ENCODE data around the gene GTF2F2.

GTF2F2 gene

DNA sequence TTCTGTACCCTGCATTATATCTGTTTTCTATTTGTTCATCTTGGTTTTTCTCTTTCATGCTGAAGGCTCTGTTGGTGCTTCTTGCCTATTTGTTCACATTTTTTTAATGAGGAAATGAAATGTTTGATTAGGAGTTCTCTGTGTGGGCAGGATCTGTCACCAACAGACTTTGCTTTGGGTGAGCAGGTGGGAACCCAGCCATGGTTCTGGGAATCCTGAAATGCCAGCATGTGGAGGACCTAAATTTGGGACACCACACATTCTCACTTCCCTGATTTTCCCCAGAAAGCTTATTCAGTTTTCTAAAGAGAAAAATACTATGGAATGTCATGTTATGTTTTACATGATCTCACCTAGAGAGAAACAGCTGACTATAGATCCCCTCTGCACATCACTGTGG, 186.7 kb downstream of the GTF2F2 start:
- DNase-seq = no peak

DNA sequence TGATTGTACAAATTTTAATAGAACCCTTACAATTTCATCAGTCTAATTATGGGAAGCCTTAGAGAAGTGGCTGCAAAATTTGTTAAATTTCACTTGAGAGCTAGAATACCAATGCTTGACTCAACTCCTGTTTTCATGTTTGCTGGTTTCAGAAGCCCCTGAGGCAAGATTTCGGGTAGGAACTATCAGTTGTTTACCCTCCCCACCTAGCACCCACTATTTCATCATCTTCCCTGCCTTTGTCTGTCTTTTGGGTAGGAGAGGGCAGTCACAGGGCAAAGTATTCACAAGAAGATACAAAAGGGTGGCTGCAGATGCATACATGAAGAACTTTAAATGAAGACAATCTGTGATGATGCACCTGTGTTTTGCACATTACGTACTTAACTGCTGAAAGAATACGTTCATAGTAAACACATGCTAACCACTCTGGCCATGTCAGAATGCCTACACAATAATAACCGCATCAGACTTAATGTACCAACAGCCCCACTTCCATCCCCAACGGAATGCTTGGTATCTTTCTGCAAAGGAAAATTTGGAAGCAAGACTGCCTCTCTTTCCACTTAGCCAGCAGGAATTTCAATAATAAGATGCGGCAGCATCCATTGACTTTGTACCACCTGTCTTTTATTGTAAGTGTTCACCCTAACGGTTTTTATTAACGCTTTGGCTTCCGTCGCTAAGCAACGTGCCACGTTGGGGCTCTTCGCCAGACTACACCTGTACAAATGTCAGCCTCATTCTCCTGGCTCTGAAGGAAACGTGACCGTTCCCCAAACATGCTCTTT, 190.2 kb downstream of the GTF2F2 start:
- no peak for DNase-seq

DNA sequence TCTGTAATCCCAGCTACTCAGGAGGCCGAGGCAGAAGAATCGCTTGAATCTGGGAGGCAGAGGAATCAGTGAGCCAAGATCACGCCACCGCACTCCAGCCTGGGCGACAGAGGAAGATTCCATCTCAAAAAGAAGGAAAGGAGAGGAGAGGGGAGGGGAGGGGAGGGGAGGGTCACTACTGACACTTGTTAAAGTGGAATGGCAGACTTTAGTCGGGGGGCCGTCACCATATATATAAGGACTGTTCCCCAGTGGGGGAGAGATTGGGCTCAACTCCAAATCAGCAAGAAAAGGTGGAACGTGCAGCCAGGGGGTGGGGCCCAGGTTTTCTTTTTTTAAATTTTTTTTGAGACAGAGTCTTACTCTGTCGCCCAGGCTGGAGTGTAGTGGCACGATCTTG, 194.5 kb downstream of the GTF2F2 start:
- DNase-seq = no peak

DNA sequence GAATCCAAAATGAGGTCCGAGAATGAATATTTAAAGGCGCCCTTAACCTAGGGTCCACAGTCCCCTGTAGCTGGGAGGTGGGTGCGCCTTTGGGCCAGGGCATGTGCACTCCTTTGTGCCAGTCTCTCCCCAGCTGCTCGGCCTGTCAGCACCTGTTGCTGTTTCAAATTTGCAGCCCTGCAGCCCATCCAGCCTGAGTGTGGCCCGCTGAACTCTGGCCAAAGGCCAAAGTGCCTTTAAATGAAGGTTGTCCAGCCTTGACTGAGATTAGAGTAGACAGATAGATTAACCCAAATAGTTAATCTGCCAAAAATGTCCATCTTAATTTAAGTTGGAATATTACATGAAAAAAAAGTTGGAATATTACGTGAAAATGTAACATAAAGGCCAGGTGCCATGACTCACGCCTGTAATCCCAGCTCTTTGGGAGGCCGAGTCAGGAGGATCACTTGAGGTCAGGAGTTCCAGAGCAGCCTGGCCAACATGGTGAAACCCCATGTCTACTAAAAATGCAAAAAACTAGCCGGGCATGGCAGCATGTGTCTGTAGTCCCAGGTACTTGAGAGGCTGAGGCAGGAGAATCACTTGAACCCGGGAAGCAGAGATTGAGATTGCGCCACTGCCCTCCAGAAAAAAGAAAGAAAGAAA, 195.3 kb downstream of the GTF2F2 start:
- no peak for DNase-seq

DNA sequence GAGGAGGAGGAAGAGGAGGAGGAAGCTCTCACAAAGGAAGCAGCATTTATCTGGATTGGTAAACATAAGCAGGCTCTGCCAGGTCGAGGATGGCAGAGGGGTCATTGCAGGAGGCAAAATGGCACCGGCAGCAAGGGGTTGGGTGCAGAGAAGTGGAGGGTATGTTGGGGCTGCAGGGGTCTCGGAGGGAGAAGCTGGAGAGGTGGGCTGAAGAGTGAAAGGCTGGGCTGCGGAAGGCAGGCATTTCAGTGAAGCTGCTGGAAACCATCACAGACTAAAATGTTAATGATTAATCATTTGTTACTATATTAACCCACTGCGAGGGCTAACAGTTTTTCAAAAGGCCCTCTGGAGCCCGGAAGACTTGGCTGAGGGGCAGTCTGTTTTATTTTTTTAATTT, 196.0 kb downstream of the GTF2F2 start:
- DNase-seq = no peak

DNA sequence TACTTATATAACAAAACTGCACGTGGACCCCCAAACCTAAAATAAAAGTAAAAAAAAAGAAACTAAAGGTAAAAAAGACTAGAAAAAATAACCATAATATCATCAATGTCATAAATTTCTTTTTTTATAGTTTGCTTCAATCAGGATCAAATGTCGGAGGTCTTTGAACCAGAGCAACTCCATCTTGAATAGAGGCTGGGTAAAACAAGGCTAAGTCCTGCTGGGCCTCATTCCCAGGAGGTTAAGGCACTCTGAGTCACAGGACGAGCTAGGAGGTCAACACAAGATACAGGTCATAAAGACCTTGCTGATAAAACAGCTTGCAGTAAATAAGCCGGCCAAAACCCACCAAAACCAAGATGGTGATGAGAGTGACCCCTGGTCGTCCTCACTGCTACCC, 196.7 kb downstream of the GTF2F2 start:
- DNase-seq = no peak

DNA sequence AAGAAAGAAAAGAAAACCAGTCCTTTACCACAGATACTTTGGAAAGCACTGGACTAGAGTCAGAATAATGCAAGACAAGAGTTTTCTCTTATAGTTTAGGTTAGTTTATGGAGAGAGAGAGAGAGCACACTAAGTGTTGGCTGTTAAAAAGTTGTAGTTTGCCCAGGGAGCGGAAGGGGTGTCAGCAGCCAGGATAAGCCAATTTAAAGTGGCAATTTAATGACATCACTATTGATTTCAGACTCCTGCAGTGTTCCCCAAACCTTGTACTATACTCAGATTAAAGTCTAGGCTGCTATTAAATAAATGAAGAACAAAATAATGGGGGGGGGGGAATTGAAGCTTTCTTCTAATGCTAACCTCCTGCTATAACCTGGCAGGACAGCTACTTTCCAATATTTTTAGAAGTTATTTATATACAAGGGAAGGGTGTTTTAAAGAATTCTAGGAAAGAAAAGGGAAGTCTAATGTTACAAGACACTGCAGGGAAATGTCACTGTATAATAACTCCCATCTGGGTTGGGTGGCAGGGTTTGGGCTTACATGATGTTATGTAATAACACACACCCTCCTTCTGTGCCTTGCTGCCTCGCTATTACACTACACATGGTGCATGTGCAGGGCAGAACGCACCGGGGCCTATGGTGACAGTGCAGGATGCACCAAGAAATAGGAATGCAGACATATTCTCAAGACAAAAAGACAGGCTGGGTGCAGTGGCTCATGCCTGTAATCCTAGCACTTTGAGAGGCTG, 200.7 kb downstream of the GTF2F2 start:
- DNase-seq = no peak

DNA sequence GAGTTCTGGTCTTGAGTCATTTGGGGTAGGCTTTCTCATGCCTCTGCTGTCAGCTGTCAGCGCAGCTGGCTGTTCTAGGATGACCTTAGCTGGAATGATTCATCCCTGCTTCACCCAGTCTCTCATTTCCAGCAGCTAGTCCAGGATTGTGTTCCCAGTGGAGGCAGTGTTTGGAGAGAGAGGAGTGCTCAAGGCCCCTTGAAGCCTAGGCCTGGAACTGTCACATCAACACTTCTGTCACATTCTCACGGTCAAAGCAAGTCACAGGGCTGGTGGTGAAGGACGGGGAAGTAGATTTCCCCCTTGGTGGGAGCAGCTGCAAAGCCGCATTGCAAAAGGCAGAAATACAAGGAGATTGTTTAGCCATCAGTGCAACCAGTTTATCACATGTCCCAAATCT, 205.5 kb downstream of the GTF2F2 start:
- no peak for DNase-seq

DNA sequence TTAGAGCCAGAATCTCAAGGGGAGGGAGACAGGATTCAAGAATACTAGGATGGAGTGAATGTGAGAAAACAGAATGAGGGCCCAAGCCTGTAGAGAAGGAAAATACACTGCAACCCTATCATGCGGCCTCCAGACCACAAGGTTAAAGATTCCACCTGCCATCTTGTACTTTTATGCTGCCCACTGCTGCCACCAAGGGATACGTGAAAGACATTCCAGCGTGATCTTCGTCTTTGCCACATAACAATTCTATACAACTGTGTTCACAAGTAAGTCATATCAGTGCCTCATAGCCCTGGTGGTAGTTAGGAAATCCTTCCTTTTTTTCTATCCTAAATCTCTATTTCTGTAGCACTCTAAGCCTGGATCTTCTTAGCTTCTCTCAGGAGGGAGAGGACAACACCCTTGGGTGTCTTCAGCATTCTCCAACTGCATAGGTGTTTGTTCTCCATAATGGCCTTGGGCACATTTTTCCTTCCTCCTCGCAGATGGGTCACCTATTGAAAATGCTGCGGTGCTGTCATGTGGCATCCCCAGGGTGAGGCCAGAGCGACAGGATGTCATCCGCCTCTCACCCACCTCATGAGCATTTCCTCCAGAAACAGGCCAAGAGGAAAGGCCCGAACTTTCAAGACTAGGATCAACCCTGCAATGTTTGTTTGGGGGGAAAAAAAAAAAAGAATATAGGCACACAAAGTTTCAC, 207.1 kb downstream of the GTF2F2 start:
- no peak for DNase-seq

DNA sequence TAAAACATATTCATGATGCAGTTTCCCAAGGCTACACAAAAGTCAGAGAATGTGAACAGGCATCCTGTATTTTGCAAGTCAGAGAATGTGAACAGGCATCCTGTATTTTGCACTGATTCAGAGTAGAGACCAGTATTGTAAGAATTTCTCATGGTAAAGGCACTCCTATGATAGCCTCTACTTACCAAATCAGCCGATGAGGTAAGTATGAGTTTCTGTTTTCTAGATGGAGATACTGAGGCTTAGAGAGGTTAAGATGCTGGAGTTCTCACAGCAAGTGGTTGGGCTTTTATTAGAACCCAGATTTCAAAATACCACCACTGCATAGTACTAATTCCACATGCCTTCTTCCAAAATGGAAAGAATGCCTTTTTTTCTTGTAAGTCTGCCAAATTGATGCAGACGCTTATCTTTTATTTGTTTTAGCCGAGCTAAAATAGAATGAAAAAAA, 208.4 kb downstream of the GTF2F2 start:
- DNase-seq = no peak

DNA sequence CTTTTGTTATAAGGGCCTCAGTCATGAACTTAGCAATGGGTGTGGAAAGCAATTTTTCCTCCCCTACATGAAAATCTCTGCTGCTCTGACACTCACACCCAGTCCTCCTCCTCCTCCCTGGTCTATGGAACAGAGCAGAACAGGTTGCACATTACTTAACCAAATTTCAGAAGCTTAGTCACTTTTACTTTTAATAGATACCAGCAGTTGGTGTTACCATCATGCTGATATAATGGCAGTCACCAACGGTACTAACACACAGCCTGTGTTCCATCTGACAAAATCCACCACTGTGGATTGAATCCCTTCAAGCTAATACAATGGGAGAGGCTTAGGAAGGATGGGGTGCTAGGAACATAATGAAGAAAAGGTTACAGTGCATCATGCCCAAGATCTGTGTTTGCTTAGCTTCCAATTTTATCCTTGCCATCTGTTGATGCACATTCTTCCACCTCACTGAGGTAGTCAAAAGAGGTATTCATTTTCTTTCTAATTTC, 210.9 kb downstream of the GTF2F2 start:
- no peak for DNase-seq

DNA sequence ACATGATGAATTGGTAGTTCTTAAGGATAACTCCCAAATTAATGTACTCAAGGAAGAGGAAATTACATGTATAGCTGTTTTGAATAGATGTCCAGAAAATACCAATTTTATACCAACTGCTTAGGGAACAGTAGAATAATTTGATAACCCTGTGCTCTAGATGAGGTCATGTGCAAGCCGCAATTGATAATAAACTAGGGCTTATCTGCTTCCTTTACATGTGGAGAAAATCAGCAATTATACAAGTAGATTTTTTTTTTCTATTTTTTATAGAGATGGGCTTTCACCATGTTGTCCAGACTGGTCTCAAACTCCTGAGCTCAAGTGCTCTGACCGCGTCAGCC, 211.4 kb downstream of the GTF2F2 start:
- no peak for DNase-seq

DNA sequence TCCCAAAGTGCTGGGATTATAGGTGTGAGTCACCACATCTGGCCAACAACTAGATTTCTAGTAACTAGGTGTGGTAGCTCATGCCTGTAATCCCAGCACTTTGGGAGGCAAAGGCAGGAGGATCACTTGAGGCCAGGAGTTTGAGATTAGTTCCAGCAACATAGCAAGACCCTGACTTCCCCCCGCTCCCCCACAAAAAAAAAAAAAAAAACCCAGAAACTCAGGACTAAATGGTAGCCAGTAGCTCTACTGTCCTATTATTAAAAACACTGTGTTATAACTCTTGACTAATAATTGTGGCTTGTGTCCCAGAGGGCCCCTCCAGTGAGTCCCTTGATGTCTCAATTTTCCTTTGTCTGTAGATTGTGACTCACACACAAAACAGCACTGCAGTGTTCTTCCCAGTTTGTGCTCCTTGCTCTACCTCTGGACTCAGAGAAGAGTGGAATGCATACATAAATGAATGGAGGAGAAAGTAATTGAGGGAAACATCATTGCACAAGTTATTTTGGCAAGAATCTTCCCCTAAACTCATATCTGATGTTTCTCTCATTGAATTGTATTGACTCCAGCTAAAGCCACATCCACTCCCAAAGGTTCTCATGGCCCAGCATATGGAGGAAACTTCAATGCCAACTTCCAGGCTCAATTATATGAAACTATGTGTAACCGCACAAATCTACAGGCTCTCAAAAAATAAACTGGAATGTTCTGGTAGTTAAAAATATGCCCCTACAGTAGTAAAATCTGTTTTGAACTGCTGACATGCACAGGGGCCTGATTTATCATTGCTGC, 211.9 kb downstream of the GTF2F2 start:
- DNase-seq = no peak

DNA sequence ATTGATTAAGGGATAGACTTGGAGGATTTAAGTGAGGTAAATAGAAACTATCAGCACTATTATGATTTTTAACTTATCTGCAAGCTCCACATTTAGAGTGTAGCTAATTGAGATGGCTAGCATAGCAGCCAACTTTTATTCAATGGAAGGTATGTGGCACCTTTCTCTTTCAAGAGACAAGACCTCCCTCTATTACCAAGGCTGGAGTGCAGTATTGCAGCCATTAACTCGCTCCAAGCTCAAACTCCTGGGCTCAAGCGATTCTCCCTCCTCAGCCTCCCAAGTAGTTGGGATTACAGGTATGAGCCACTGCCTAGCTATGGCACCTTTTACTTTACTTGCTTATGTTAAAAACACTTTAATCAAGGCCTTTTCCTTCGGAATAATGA, 212.5 kb downstream of the GTF2F2 start:
- DNase-seq = no peak

DNA sequence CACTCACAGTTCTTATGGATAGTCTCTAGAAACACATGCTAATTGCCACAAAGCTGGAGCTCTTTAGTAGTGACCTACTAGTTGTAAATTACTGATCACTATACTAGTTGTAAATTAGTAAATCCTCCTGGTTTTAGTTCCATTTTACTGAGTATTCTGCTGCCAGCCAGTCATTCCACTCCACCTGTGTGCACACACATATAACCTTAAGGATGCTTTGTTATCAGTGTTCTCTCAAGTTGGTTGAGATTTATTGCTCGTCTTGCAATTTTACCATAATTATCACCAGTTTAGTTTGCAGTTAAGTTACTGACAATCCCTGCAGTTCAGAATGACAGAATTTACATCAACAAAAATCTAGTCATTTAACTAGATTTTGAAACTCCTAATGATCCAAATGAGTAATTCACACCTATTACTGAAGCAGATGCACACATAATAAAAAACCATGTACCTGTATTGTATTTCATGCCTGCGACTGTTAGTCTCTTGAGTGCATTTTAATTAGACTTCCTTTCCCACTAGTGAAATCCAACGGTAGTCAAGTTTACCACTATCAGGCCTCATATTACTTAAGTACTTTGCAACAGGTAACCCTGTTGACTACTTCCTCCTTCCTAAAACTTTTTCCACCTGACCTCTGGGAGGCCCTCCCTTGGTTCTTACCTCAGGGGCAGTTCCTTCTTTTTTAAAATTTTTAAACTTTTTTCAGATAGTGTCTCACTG, 213.1 kb downstream of the GTF2F2 start:
- no peak for DNase-seq
